K562 (cell line): ENCODE measurements around the gene UBE2D2. TPM values are rescaled to one million over a fixed set of nuclear protein-coding genes. Genes with fewer than 3 reads are reported as not detected.

ENCODE experiments used
- CBX8 ChIP-seq: fragments of 200-600 bp; sonication (generic); IDR thresholded peaks from 2 replicates; pipeline ENCODE4 v1.6.1; 2012; ENCODE audit warnings: borderline replicate concordance, mixed run types, low read depth, mild to moderate bottlenecking, moderate library complexity, mixed read lengths, low read length, control low read depth, inconsistent platforms; ENCODE audit not compliant: poor library complexity, severe bottlenecking; ENCODE audit errors: extremely low read depth
- ELK1 ChIP-seq: sonication (generic); formaldehyde crosslinking; IDR thresholded peaks from 2 replicates; pipeline ENCODE4 v1.8.1; 2022; ENCODE audit warnings: missing genetic modification reagents
- KAT7 ChIP-seq: sonication (generic); formaldehyde crosslinking; IDR thresholded peaks from 2 replicates; pipeline ENCODE4 v1.8.0; 2022; ENCODE audit warnings: missing genetic modification reagents, mild to moderate bottlenecking, borderline replicate concordance
- NFRKB ChIP-seq: fragments of 450-650 bp; IDR thresholded peaks from 2 replicates; pipeline ENCODE4 v1.6.1; 2016; ENCODE audit warnings: low read depth
- NFXL1 ChIP-seq: fragments of 450-650 bp; formaldehyde crosslinking; IDR thresholded peaks from 2 replicates; pipeline ENCODE4 v1.4.0; 2021; ENCODE audit warnings: mild to moderate bottlenecking
- NR3C1 ChIP-seq: sonication (generic); formaldehyde crosslinking; IDR thresholded peaks from 2 replicates; pipeline ENCODE4 v1.8.1; 2022; ENCODE audit warnings: missing genetic modification reagents
- OTX1 ChIP-seq: fragments of 450-650 bp; formaldehyde crosslinking; IDR thresholded peaks from 2 replicates; pipeline ENCODE4 v1.4.0; 2022; ENCODE audit warnings: mild to moderate bottlenecking
- PPARD ChIP-seq: fragments of 250-450 bp; sonication (Bioruptor Pico); IDR thresholded peaks from 2 replicates; pipeline ENCODE4 v1.8.0; 2022; ENCODE audit warnings: inconsistent platforms, mild to moderate bottlenecking, moderate library complexity
- RFX5 ChIP-seq: IDR thresholded peaks from 2 replicates; pipeline ENCODE4 v1.6.1; 2011; ENCODE audit warnings: low read depth, mild to moderate bottlenecking, improper control_type of control experiment, low read length
- SAP30 ChIP-seq: fragments of 200-600 bp; sonication (generic); IDR thresholded peaks from 2 replicates; pipeline ENCODE4 v1.6.1; 2012; ENCODE audit warnings: borderline replicate concordance, low read depth, mild to moderate bottlenecking, moderate library complexity, low read length, control low read depth, inconsistent platforms; ENCODE audit not compliant: insufficient read depth, poor library complexity, severe bottlenecking
- ZNF217 ChIP-seq: sonication (generic); formaldehyde crosslinking; IDR thresholded peaks from 2 replicates; pipeline ENCODE4 v1.8.0; 2022; ENCODE audit warnings: mild to moderate bottlenecking, missing genetic modification reagents
- ZNF224 ChIP-seq: sonication (generic); formaldehyde crosslinking; IDR thresholded peaks from 2 replicates; pipeline ENCODE4 v1.8.0; 2022; ENCODE audit warnings: mild to moderate bottlenecking, missing genetic modification reagents
- polyA plus RNA-seq, 8 experiments: library from polyadenylated mRNA; depleted of rRNA in 4 of 8; stranded (reverse) in 5 of 8; unstranded in 3 of 8; fragments of >200 nt; fragmentation: Nextera tagmentation in 2 of 8; fragmentation: Illumina TruSeq in 1 of 8; extraction: Ambion mirVana in 2 of 8; extraction: Trizol in 1 of 8; gene quantifications; 2 replicates each; pipeline versions ENCODE4 v1.2.1 to v1.2.3, GENCODE V29; 2011 to 2014; ENCODE audit warnings: inconsistent platforms in 1 of 8, missing spikeins in 1 of 8
- total RNA-seq, 7 experiments: library from RNA; depleted of rRNA in 6 of 7; stranded (reverse); fragments of >200 nt in 6 of 7; fragmentation: Illumina TruSeq in 2 of 7; extraction: Trizol in 2 of 7; gene quantifications; 2 replicates each; pipeline versions ENCODE4 v1.2.1 to v1.2.3, GENCODE V29; 2011 to 2021; ENCODE audit warnings: low replicate concordance in 1 of 7
- TF ChIP-seq, protein P1 (sequence below): fragments of 250-450 bp; sonication (Bioruptor Pico); IDR thresholded peaks from 2 replicates; pipeline ENCODE4 v1.5.0; 2021
- TF ChIP-seq, protein P2 (sequence below): sonication (generic); formaldehyde crosslinking; IDR thresholded peaks from 2 replicates; pipeline ENCODE4 v1.8.0; 2023; ENCODE audit warnings: mild to moderate bottlenecking, missing genetic modification reagents
- TF ChIP-seq, protein P3 (sequence below): fragments of 450-650 bp; IDR thresholded peaks from 2 replicates; pipeline ENCODE4 v1.7.1; 2018; ENCODE audit warnings: mild to moderate bottlenecking, low read depth; ENCODE audit not compliant: partially characterized antibody

Gene UBE2D2
- total and polyA plus RNA-seq, 9 of the 15 experiments (the other 6 are each of a cell fraction or from before 2014, with no cell fraction given), result 53.6 to 198 (median 122) TPM

DNA sequence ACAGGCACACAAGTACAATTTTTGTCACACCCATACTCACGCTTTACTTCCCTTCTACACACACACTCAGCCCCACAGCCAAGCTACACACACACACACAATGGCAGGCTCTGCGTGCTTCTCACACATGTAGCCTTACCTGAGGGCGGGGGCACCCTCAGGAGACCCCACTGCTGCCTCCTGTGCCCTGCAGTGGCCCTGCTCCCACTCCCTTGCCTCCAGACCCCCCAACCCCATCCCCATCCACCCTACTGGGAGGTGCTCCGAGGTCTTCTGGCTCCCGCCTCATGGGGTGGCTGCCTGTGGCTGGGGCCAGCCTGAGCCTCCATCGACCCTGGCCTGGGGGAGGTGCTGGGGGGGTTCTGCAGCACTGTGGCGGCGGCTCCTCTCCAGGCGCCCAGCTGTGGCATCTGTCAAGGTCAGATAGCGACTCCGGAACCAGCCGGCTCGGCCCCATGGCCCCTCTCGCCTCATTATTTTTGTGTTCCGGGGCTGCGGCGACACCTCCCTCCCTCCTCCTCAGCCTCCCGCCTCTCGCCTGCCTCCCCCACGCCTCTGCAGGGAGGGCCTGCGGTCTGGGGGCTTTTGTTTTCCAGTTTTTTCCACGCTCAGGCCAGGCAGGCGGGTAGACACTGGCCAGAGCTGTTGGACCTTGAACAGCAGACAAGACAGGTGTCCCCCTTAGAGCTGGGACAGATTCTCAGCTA, 108.7 kb downstream of the UBE2D2 start (continued):
- TF ChIP-seq PPARD (CRISPR knock-in tag), result no peak
- no peak for TF ChIP-seq CBX8
- no peak for TF ChIP-seq OTX1
- TF ChIP-seq, protein P1, sequence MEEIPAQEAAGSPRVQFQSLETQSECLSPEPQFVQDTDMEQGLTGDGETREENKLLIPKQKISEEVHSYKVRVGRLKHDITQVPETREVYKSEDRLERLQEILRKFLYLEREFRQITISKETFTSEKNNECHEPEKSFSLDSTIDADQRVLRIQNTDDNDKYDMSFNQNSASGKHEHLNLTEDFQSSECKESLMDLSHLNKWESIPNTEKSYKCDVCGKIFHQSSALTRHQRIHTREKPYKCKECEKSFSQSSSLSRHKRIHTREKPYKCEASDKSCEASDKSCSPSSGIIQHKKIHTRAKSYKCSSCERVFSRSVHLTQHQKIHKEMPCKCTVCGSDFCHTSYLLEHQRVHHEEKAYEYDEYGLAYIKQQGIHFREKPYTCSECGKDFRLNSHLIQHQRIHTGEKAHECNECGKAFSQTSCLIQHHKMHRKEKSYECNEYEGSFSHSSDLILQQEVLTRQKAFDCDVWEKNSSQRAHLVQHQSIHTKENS (CRISPR knock-in tag), result no peak
- TF ChIP-seq ZNF217 (CRISPR knock-in tag), result no peak
- no peak for TF ChIP-seq NR3C1 (CRISPR knock-in tag)
- TF ChIP-seq, protein P2, sequence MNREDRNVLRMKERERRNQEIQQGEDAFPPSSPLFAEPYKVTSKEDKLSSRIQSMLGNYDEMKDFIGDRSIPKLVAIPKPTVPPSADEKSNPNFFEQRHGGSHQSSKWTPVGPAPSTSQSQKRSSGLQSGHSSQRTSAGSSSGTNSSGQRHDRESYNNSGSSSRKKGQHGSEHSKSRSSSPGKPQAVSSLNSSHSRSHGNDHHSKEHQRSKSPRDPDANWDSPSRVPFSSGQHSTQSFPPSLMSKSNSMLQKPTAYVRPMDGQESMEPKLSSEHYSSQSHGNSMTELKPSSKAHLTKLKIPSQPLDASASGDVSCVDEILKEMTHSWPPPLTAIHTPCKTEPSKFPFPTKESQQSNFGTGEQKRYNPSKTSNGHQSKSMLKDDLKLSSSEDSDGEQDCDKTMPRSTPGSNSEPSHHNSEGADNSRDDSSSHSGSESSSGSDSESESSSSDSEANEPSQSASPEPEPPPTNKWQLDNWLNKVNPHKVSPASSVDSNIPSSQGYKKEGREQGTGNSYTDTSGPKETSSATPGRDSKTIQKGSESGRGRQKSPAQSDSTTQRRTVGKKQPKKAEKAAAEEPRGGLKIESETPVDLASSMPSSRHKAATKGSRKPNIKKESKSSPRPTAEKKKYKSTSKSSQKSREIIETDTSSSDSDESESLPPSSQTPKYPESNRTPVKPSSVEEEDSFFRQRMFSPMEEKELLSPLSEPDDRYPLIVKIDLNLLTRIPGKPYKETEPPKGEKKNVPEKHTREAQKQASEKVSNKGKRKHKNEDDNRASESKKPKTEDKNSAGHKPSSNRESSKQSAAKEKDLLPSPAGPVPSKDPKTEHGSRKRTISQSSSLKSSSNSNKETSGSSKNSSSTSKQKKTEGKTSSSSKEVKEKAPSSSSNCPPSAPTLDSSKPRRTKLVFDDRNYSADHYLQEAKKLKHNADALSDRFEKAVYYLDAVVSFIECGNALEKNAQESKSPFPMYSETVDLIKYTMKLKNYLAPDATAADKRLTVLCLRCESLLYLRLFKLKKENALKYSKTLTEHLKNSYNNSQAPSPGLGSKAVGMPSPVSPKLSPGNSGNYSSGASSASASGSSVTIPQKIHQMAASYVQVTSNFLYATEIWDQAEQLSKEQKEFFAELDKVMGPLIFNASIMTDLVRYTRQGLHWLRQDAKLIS, result no peak
- TF ChIP-seq ELK1, result no peak
- TF ChIP-seq, protein P3, sequence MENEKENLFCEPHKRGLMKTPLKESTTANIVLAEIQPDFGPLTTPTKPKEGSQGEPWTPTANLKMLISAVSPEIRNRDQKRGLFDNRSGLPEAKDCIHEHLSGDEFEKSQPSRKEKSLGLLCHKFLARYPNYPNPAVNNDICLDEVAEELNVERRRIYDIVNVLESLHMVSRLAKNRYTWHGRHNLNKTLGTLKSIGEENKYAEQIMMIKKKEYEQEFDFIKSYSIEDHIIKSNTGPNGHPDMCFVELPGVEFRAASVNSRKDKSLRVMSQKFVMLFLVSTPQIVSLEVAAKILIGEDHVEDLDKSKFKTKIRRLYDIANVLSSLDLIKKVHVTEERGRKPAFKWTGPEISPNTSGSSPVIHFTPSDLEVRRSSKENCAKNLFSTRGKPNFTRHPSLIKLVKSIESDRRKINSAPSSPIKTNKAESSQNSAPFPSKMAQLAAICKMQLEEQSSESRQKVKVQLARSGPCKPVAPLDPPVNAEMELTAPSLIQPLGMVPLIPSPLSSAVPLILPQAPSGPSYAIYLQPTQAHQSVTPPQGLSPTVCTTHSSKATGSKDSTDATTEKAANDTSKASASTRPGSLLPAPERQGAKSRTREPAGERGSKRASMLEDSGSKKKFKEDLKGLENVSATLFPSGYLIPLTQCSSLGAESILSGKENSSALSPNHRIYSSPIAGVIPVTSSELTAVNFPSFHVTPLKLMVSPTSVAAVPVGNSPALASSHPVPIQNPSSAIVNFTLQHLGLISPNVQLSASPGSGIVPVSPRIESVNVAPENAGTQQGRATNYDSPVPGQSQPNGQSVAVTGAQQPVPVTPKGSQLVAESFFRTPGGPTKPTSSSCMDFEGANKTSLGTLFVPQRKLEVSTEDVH, result peak; percentile 44
- no peak for TF ChIP-seq RFX5
- TF ChIP-seq NFXL1 (CRISPR knock-in tag), result no peak
- TF ChIP-seq ZNF224, result no peak
- TF ChIP-seq KAT7, result no peak; the same call in 1 of the 2 replicates
- TF ChIP-seq NFRKB, result peak; percentile 25; the same call in 1 of the 2 replicates
- TF ChIP-seq SAP30, result no peak
